ENCODE data around the gene CSNK1D. TPM values are rescaled to one million over a fixed set of nuclear protein-coding genes. Genes with fewer than 3 reads are reported as not detected.

Gene CSNK1D
- polyA plus RNA-seq, 1 donor from 2014 or later = 29.9 TPM

- Histone ChIP-seq H3K27ac (ENCODE audit: low read length) (no peak overlapping the region), H3K9me2 (ENCODE audit: insufficient read depth, low read length) (no peaks in the 10 kb centered on the region), H3K9ac (ENCODE audit: low read length) (no peak overlapping the region), H3K4me3 (ENCODE audit: low read length) (no peak overlapping the region), H3K27me3 (ENCODE audit: insufficient read depth, low read depth, low read length) (no peaks in the 10 kb centered on the region), H3K4me2 (ENCODE audit: low read length) (no peak overlapping the region), H3K36me3 (ENCODE audit: insufficient read depth, low read length) (no peaks in the 10 kb centered on the region), H2AFZ (ENCODE audit: low read depth, low read length) (no peak overlapping the region), H3F3A (ENCODE audit: insufficient read depth, low read length, poor library complexity, severe bottlenecking) (no peaks in the 10 kb centered on the region), H3K79me2 (replicated peaks; ENCODE audit: insufficient read depth, low read length) (no peaks in the 10 kb centered on the region), H3K9me3 (ENCODE audit: low read length) (no peaks in the 10 kb centered on the region), H4K20me1 (ENCODE audit: insufficient read depth) (no peaks in the 10 kb centered on the region)
- TF ChIP-seq CTCF (IDR thresholded peaks at IDR 0.05; ENCODE audit: poor library complexity, severe bottlenecking) (peak; percentile 40), SMC3 (conservative IDR thresholded peaks at IDR 0.05; ENCODE audit: poor library complexity) (peak; percentile 28), POLR2AphosphoS5 (IDR thresholded peaks at IDR 0.05) (no peak)
Observed at GRCh38 chr17:82300707-82301270, 27.3 kb upstream of the CSNK1D start.

GRCh38 chr17:82300228-82300627 lies 26.7 kb upstream of the CSNK1D start:
- H3K36me3 ChIP-seq (ENCODE audit: insufficient read depth, low read length) = no peaks in the 10 kb centered on the region
- no peaks in the 10 kb centered on the region for H3K9me2 ChIP-seq (ENCODE audit: insufficient read depth, low read length)
- no peaks in the 10 kb centered on the region for H3K79me2 ChIP-seq (replicated peaks; ENCODE audit: insufficient read depth, low read length)
- H4K20me1 ChIP-seq (ENCODE audit: insufficient read depth) = no peaks in the 10 kb centered on the region
- no peak overlapping the region for H3K4me2 ChIP-seq (ENCODE audit: low read length)
- no peak overlapping the region for H3K4me3 ChIP-seq (ENCODE audit: low read length)
- H3K9me3 ChIP-seq (ENCODE audit: low read length) = no peaks in the 10 kb centered on the region
- H3K9ac ChIP-seq (ENCODE audit: low read length) = no peak overlapping the region
- H3K27ac ChIP-seq (ENCODE audit: low read length) = no peak overlapping the region
- no peaks in the 10 kb centered on the region for H3K27me3 ChIP-seq (ENCODE audit: insufficient read depth, low read depth, low read length)
- H3F3A ChIP-seq (ENCODE audit: insufficient read depth, low read length, poor library complexity, severe bottlenecking) = no peaks in the 10 kb centered on the region
- no peak overlapping the region for H2AFZ ChIP-seq (ENCODE audit: low read depth, low read length)
- TF ChIP-seq CTCF (IDR thresholded peaks at IDR 0.05; ENCODE audit: poor library complexity, severe bottlenecking) = no peak
- TF ChIP-seq MXI1 (conservative IDR thresholded peaks at IDR 0.05; ENCODE audit: poor library complexity, severe bottlenecking) = no peak
- TF ChIP-seq REST (IDR thresholded peaks at IDR 0.05; ENCODE audit: borderline replicate concordance) = no peak
- no peak for TF ChIP-seq POLR2AphosphoS5 (IDR thresholded peaks at IDR 0.05)

GRCh38 chr17:82299452-82299851 lies 26.0 kb upstream of the CSNK1D start:
- H3K36me3 ChIP-seq (ENCODE audit: insufficient read depth, low read length) = no peaks in the 10 kb centered on the region
- no peak overlapping the region for H3K27ac ChIP-seq (ENCODE audit: low read length)
- H2AFZ ChIP-seq (ENCODE audit: low read depth, low read length) = no peak overlapping the region
- H3K9me2 ChIP-seq (ENCODE audit: insufficient read depth, low read length) = no peaks in the 10 kb centered on the region
- H3K9me3 ChIP-seq (ENCODE audit: low read length) = no peaks in the 10 kb centered on the region
- no peaks in the 10 kb centered on the region for H3K27me3 ChIP-seq (ENCODE audit: insufficient read depth, low read depth, low read length)
- no peak overlapping the region for H3K4me3 ChIP-seq (ENCODE audit: low read length)
- H4K20me1 ChIP-seq (ENCODE audit: insufficient read depth) = no peaks in the 10 kb centered on the region
- no peak overlapping the region for H3K9ac ChIP-seq (ENCODE audit: low read length)
- H3K79me2 ChIP-seq (replicated peaks; ENCODE audit: insufficient read depth, low read length) = no peaks in the 10 kb centered on the region
- no peaks in the 10 kb centered on the region for H3F3A ChIP-seq (ENCODE audit: insufficient read depth, low read length, poor library complexity, severe bottlenecking)
- H3K4me2 ChIP-seq (ENCODE audit: low read length) = no peak overlapping the region
- TF ChIP-seq TAF1 (IDR thresholded peaks at IDR 0.05; ENCODE audit: low read depth) (no peak), POLR2AphosphoS5 (IDR thresholded peaks at IDR 0.05) (no peak), EP300 (conservative IDR thresholded peaks at IDR 0.05; ENCODE audit: poor library complexity, severe bottlenecking) (no peak), RAD21 (conservative IDR thresholded peaks at IDR 0.05) (no peak), SMC3 (conservative IDR thresholded peaks at IDR 0.05; ENCODE audit: poor library complexity) (no peak), REST (IDR thresholded peaks at IDR 0.05; ENCODE audit: borderline replicate concordance) (no peak), CTCF (IDR thresholded peaks at IDR 0.05; ENCODE audit: poor library complexity, severe bottlenecking) (no peak), MXI1 (conservative IDR thresholded peaks at IDR 0.05; ENCODE audit: poor library complexity, severe bottlenecking) (no peak)

Measured in neural cell (in vitro differentiated cells).